HEK293 (cell line): ENCODE measurements around the gene TADA3.
A peak's percentile ranks its signal among the peaks of the same experiment; 100 is the strongest.

Experiments used
- CTCF ChIA-PET: fragments of 350-600 bp; formaldehyde crosslinking; extraction: SDS; loops from one replicate; lab custom pipeline; 2021; ENCODE audit warnings: antibody characterized with exemption; lab: Yijun Ruan, JAX
- POLR2A ChIA-PET: fragments of 300-600 bp; formaldehyde crosslinking; extraction: SDS; loops from one replicate; lab custom pipeline; 2020; ENCODE audit warnings: antibody characterized with exemption, inconsistent platforms; lab: Yijun Ruan, JAX
- H3K27ac ChIP-seq: fragments of 200-500 bp; sonication (Bioruptor generic); 2 replicates; pipeline ENCODE4 v1.5.1; 2014; ENCODE audit warnings: low read depth, low read length, control low read depth, inconsistent platforms; ENCODE audit errors: extremely low read depth
- H3K36me3 ChIP-seq, 2 experiments: fragments of 200-500 bp in 1 of 2; sonication (Bioruptor generic) in 1 of 2; 1 replicate in 1 of 2; 2 replicates in 1 of 2; pipeline ENCODE4 v1.5.1; 2014 to 2017; ENCODE audit warnings: inconsistent platforms in 2 of 2, low read length in 2 of 2; ENCODE audit not compliant: control insufficient read depth in 2 of 2, insufficient read depth in 1 of 2
- H3K4me1 ChIP-seq: fragments of 200-500 bp; sonication (Bioruptor generic); 2 replicates; pipeline ENCODE4 v1.5.1; 2014; ENCODE audit warnings: mild to moderate bottlenecking, low read length, inconsistent platforms; ENCODE audit not compliant: control insufficient read depth, insufficient read depth
- H3K4me3 ChIP-seq: 2 replicates; pipeline ENCODE4 v1.5.1; 2011; ENCODE audit warnings: low read depth, mild to moderate bottlenecking, control low read depth, low read length, moderate library complexity
- H3K9me3 ChIP-seq: fragments of 200-500 bp; sonication (Bioruptor generic); 2 replicates; pipeline ENCODE4 v1.5.1; 2014; ENCODE audit warnings: low read depth, low read length, inconsistent platforms; ENCODE audit not compliant: control insufficient read depth, insufficient read depth
- KLF1 ChIP-seq: fragments of 450-650 bp; formaldehyde crosslinking; IDR thresholded peaks from 2 replicates; pipeline ENCODE4 v1.5.1; 2016; ENCODE audit warnings: missing biosample characterization, missing genetic modification characterization
- KLF10 ChIP-seq: fragments of 450-650 bp; IDR thresholded peaks from 2 replicates; pipeline ENCODE4 v1.5.1; 2018; ENCODE audit warnings: missing biosample characterization, mild to moderate bottlenecking, missing genetic modification characterization
- KLF7 ChIP-seq: fragments of 450-650 bp; formaldehyde crosslinking; IDR thresholded peaks from 2 replicates; pipeline ENCODE4 v1.5.1; 2016; ENCODE audit warnings: missing biosample characterization, missing genetic modification characterization, borderline replicate concordance
- WT1 ChIP-seq: fragments of 450-650 bp; formaldehyde crosslinking; IDR thresholded peaks from 2 replicates; pipeline ENCODE4 v1.5.1; 2016; ENCODE audit warnings: missing biosample characterization, missing genetic modification characterization
- YY2 ChIP-seq: fragments of 450-650 bp; formaldehyde crosslinking; IDR thresholded peaks from 2 replicates; pipeline ENCODE4 v1.5.1; 2016; ENCODE audit warnings: missing biosample characterization, missing genetic modification characterization
- ZBTB48 ChIP-seq: fragments of 450-650 bp; formaldehyde crosslinking; IDR thresholded peaks from 2 replicates; pipeline ENCODE4 v1.5.1; 2016; ENCODE audit warnings: missing biosample characterization, missing genetic modification characterization
- ZBTB7A ChIP-seq: fragments of 450-650 bp; formaldehyde crosslinking; IDR thresholded peaks from 2 replicates; pipeline ENCODE4 v1.5.1; 2016; ENCODE audit warnings: low read depth, missing biosample characterization, missing genetic modification characterization
- ZFHX2 ChIP-seq: fragments of 450-650 bp; formaldehyde crosslinking; conservative IDR thresholded peaks from 2 replicates; pipeline ENCODE4 v1.5.1; 2016; ENCODE audit warnings: missing biosample characterization, missing genetic modification characterization
- ZFP69B ChIP-seq: fragments of 450-650 bp; formaldehyde crosslinking; IDR thresholded peaks from 2 replicates; pipeline ENCODE4 v1.5.1; 2016; ENCODE audit warnings: missing biosample characterization, missing genetic modification characterization
- ZNF112 ChIP-seq: fragments of 450-650 bp; formaldehyde crosslinking; IDR thresholded peaks from 2 replicates; pipeline ENCODE4 v1.5.0; 2017; ENCODE audit warnings: missing biosample characterization, missing genetic modification characterization
- ZNF274 ChIP-seq, 2 experiments: fragments of 200-500 bp in 1 of 2; fragments of 450-650 bp in 1 of 2; sonication (Bioruptor generic) in 1 of 2; formaldehyde crosslinking in 1 of 2; IDR thresholded peaks; 2 replicates each; pipeline versions ENCODE4 v1.5.1 to v1.6.1; 2014 to 2016; ENCODE audit warnings: borderline replicate concordance in 1 of 2, inconsistent platforms in 1 of 2, low read length in 1 of 2, missing biosample characterization in 1 of 2, missing genetic modification characterization in 1 of 2
- ZNF473 ChIP-seq: fragments of 450-650 bp; formaldehyde crosslinking; IDR thresholded peaks from 2 replicates; pipeline ENCODE4 v1.5.1; 2017; ENCODE audit warnings: missing biosample characterization, missing genetic modification characterization
- ZNF555 ChIP-seq: fragments of 450-650 bp; formaldehyde crosslinking; conservative IDR thresholded peaks from 2 replicates; pipeline ENCODE4 v1.5.1; 2017; ENCODE audit warnings: missing biosample characterization, mild to moderate bottlenecking, missing genetic modification characterization, inconsistent platforms
- ZNF561 ChIP-seq: fragments of 450-650 bp; IDR thresholded peaks from 2 replicates; pipeline ENCODE4 v1.5.1; 2018; ENCODE audit warnings: missing biosample characterization, missing genetic modification characterization, borderline replicate concordance
- ZNF621 ChIP-seq: fragments of 450-650 bp; formaldehyde crosslinking; IDR thresholded peaks from 2 replicates; pipeline ENCODE4 v1.5.1; 2017; ENCODE audit warnings: missing biosample characterization, missing genetic modification characterization
- ZNF639 ChIP-seq: fragments of 450-650 bp; formaldehyde crosslinking; IDR thresholded peaks from 2 replicates; pipeline ENCODE4 v1.5.1; 2016; ENCODE audit warnings: missing biosample characterization, missing genetic modification characterization
- ZNF791 ChIP-seq: fragments of 450-650 bp; formaldehyde crosslinking; IDR thresholded peaks from 2 replicates; pipeline ENCODE4 v1.5.1; 2016; ENCODE audit warnings: missing biosample characterization, missing genetic modification characterization
- ZXDB ChIP-seq: fragments of 450-650 bp; formaldehyde crosslinking; IDR thresholded peaks from 2 replicates; pipeline ENCODE4 v1.5.1; 2016; ENCODE audit warnings: missing biosample characterization, missing genetic modification characterization
- TF ChIP-seq, protein P1 (sequence below): fragments of 450-650 bp; formaldehyde crosslinking; IDR thresholded peaks from 2 replicates; pipeline ENCODE4 v1.5.1; 2016; ENCODE audit warnings: missing biosample characterization, missing genetic modification characterization, borderline replicate concordance
- TF ChIP-seq, protein P2 (sequence below): fragments of 450-650 bp; formaldehyde crosslinking; IDR thresholded peaks from 2 replicates; pipeline ENCODE4 v1.5.1; 2016; ENCODE audit warnings: missing biosample characterization, missing genetic modification characterization
- TF ChIP-seq, protein P3 (sequence below): fragments of 450-650 bp; formaldehyde crosslinking; IDR thresholded peaks from 2 replicates; pipeline ENCODE4 v1.5.1; 2016; ENCODE audit warnings: missing biosample characterization, missing genetic modification characterization
- TF ChIP-seq, protein P4 (sequence below): fragments of 450-650 bp; formaldehyde crosslinking; IDR thresholded peaks from 2 replicates; pipeline ENCODE4 v1.5.1; 2017; ENCODE audit warnings: missing biosample characterization, missing genetic modification characterization

Gene TADA3

DNA sequence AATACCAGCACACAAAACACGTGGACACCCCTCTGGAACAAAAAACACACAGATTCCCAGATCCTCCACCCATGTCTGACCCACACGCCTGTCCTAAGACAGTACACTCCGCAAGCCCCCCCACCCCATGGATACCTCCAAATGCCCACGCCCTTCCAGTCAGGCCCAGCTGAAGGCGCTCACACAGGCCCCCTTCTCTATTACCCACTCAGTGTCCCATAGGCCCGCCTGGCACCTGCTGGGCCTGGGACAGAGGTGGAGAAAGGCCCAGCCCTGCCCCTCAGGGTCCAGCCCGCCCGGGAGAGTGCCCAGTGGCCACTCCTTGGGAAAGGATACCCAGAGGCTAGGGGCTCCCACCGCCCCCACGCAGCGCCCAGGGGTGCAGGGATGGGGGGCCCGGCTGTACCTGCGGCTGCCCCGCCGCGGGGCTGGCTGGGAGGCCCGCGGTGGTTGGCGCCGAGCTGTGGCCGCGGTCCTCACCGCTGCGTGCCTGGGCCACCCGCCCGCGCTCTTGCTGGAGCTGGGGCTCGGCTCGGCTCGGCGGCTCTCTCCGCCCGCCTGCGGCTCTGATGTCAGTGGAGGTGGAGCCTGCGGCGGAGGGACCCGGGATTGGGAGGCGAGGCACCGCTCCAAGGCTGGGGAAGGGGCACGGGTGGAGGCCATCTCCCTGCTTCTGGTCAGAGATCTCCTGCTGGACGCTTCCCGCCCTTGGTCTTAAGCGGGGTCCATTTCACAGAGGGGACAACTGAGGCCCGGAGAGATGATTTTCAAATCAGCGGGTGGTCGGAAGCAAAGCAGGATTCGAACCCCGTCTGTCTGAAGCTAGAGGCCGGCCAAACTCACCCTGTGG, 22.6 kb downstream of the TADA3 start, which contains the start of gene CAMK1 (continued):
- TF ChIP-seq, protein P1, sequence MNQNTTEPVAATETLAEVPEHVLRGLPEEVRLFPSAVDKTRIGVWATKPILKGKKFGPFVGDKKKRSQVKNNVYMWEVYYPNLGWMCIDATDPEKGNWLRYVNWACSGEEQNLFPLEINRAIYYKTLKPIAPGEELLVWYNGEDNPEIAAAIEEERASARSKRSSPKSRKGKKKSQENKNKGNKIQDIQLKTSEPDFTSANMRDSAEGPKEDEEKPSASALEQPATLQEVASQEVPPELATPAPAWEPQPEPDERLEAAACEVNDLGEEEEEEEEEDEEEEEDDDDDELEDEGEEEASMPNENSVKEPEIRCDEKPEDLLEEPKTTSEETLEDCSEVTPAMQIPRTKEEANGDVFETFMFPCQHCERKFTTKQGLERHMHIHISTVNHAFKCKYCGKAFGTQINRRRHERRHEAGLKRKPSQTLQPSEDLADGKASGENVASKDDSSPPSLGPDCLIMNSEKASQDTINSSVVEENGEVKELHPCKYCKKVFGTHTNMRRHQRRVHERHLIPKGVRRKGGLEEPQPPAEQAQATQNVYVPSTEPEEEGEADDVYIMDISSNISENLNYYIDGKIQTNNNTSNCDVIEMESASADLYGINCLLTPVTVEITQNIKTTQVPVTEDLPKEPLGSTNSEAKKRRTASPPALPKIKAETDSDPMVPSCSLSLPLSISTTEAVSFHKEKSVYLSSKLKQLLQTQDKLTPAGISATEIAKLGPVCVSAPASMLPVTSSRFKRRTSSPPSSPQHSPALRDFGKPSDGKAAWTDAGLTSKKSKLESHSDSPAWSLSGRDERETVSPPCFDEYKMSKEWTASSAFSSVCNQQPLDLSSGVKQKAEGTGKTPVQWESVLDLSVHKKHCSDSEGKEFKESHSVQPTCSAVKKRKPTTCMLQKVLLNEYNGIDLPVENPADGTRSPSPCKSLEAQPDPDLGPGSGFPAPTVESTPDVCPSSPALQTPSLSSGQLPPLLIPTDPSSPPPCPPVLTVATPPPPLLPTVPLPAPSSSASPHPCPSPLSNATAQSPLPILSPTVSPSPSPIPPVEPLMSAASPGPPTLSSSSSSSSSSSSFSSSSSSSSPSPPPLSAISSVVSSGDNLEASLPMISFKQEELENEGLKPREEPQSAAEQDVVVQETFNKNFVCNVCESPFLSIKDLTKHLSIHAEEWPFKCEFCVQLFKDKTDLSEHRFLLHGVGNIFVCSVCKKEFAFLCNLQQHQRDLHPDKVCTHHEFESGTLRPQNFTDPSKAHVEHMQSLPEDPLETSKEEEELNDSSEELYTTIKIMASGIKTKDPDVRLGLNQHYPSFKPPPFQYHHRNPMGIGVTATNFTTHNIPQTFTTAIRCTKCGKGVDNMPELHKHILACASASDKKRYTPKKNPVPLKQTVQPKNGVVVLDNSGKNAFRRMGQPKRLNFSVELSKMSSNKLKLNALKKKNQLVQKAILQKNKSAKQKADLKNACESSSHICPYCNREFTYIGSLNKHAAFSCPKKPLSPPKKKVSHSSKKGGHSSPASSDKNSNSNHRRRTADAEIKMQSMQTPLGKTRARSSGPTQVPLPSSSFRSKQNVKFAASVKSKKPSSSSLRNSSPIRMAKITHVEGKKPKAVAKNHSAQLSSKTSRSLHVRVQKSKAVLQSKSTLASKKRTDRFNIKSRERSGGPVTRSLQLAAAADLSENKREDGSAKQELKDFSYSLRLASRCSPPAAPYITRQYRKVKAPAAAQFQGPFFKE (tag by site-specific recombination) = no peak
- TF ChIP-seq KLF1 (tag by site-specific recombination) (peak; percentile 24), ZNF112 (tag by site-specific recombination) (no peak), ZNF473 (no peak), KLF10 (peak; percentile 63; the same call in 1 of the 2 replicates), ZNF274 (IDR thresholded peaks at IDR 0.05; ENCODE audit: low read length) (no peak), ZNF274 (tag by site-specific recombination; IDR thresholded peaks at IDR 0.05; ENCODE audit: borderline replicate concordance) (no peak), ZNF561 (peak; percentile 95; the same call in 1 of the 2 replicates), ZFP69B (tag by site-specific recombination) (no peak), ZNF791 (tag by site-specific recombination) (no peak), ZXDB (no peak)
- TF ChIP-seq, protein P2, sequence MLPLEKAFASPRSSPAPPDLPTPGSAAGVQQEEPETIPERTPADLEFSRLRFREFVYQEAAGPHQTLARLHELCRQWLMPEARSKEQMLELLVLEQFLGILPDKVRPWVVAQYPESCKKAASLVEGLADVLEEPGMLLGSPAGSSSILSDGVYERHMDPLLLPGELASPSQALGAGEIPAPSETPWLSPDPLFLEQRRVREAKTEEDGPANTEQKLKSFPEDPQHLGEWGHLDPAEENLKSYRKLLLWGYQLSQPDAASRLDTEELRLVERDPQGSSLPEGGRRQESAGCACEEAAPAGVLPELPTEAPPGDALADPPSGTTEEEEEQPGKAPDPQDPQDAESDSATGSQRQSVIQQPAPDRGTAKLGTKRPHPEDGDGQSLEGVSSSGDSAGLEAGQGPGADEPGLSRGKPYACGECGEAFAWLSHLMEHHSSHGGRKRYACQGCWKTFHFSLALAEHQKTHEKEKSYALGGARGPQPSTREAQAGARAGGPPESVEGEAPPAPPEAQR (tag by site-specific recombination) = no peak

- ChIA-PET POLR2A (interaction anchor here (0.6 to 2.6 kb wide), 6 partner anchors 9 to 37 kb away, joined by 3 to 18 read pairs (median 6); partner anchors contain the start of genes ARPC4, BRPF1, OGG1 and TADA3), CTCF (interaction anchor here (0.6 to 0.7 kb wide), 4 partner anchors 14 to 164 kb away, joined by 3 to 5 read pairs (median 4); no protein-coding TSS in a partner anchor)
- peaks cover 9% of the 10 kb centered on the region for H3K4me1 ChIP-seq
- TF ChIP-seq, protein P3, sequence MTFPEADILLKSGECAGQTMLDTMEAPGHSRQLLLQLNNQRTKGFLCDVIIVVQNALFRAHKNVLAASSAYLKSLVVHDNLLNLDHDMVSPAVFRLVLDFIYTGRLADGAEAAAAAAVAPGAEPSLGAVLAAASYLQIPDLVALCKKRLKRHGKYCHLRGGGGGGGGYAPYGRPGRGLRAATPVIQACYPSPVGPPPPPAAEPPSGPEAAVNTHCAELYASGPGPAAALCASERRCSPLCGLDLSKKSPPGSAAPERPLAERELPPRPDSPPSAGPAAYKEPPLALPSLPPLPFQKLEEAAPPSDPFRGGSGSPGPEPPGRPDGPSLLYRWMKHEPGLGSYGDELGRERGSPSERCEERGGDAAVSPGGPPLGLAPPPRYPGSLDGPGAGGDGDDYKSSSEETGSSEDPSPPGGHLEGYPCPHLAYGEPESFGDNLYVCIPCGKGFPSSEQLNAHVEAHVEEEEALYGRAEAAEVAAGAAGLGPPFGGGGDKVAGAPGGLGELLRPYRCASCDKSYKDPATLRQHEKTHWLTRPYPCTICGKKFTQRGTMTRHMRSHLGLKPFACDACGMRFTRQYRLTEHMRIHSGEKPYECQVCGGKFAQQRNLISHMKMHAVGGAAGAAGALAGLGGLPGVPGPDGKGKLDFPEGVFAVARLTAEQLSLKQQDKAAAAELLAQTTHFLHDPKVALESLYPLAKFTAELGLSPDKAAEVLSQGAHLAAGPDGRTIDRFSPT (tag by site-specific recombination) = 0 out of 2 replicates have a peak, but pooled peaks have one; percentile 1
- TF ChIP-seq ZXDB = no peak
- peak; percentile 36 for TF ChIP-seq ZBTB48 (tag by site-specific recombination)
- TF ChIP-seq ZNF555 (tag by site-specific recombination) = no peak
- TF ChIP-seq, protein P4, sequence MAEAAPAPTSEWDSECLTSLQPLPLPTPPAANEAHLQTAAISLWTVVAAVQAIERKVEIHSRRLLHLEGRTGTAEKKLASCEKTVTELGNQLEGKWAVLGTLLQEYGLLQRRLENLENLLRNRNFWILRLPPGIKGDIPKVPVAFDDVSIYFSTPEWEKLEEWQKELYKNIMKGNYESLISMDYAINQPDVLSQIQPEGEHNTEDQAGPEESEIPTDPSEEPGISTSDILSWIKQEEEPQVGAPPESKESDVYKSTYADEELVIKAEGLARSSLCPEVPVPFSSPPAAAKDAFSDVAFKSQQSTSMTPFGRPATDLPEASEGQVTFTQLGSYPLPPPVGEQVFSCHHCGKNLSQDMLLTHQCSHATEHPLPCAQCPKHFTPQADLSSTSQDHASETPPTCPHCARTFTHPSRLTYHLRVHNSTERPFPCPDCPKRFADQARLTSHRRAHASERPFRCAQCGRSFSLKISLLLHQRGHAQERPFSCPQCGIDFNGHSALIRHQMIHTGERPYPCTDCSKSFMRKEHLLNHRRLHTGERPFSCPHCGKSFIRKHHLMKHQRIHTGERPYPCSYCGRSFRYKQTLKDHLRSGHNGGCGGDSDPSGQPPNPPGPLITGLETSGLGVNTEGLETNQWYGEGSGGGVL (tag by site-specific recombination) = peak; percentile 46
- TF ChIP-seq ZFHX2 (tag by site-specific recombination) = 0 out of 2 replicates have a peak, but pooled peaks have one; percentile 31
- TF ChIP-seq ZNF621 (tag by site-specific recombination) = no peak
- TF ChIP-seq YY2 (tag by site-specific recombination) = peak; percentile 58; the same call in 1 of the 2 replicates
- 0 out of 2 replicates have a peak, but pooled peaks have one; percentile 7 for TF ChIP-seq ZNF639
- TF ChIP-seq ZBTB7A (tag by site-specific recombination) = peak; percentile 75; the same call in 1 of the 2 replicates
- peak; percentile 33; the same call in 1 of the 2 replicates for TF ChIP-seq WT1 (tag by site-specific recombination)
- no peak for TF ChIP-seq KLF7 (tag by site-specific recombination)
Measured at GRCh38 chr3:9769012-9769411, 23.3 kb downstream of the TADA3 start.

More at GRCh38 chr3:9769012-9769411, 23.3 kb downstream of the TADA3 start:
- Histone ChIP-seq H3K9me3 (no peaks in the 10 kb centered on the region), H3K36me3 (peaks cover 0 to 26% of the 10 kb centered on the region in 2 experiments; a peak in 1 of 3 replicates), H3K4me3 (peak overlapping the region; percentile 67), H3K27ac (peak overlapping the region; percentile 76; the same call in 1 of the 2 replicates)
